ENCODE results near the gene MALRD1.

The MALRD1 gene

DNA sequence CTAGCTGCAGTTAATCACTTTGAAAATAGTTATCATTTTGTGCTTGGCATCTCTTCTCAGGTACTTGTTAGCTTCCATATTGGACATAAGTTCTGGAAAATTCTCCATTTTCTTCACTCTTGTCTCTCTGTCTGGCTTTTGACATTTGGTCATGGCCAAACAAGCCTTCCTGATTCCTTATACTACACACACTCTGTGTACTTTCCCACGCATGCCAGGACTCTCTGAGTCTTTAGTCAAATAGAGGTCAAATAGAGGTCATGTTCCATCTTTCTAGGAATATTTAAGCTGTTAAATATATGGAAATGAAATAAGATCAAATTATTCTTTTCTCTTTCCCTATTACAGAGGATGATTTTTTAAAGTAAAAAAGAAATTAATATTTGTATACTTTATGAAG, 532.1 kb downstream of the MALRD1 start:
- no peak for DNase-seq

- DNase-seq, result no peak
Measured at GRCh38 chr10:19588608-19589007, 540.0 kb downstream of the MALRD1 start.

GRCh38 chr10:19592276-19592675, 543.7 kb downstream of the MALRD1 start:
- no peak for DNase-seq

DNA sequence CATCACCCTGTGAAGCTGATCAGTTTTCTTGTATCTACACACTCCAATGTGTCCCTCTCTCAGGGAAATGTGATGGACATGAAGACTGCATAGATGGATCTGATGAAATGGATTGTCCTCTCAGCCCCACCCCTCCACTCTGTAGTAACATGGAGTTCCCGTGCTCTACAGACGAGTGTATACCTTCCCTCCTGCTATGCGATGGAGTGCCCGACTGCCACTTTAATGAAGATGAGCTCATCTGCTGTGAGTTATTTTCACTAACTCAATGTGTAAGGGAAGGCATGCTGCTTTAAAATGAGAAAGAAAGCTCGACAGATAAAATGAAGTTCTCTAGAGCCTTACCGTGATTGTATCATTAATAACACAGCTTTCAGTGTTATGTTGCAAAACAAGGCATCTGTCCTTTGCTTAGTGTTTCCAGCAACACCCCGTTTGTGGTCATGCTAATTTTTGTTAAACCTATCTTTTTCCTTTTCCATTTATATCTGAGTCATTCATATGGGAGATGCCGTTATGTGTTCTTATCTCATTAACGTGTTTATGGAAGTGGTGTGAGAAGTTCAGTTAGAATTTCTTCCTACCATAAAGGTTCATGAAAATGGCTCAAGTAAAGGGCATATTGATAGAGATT, 546.7 kb downstream of the MALRD1 start:
- DNase-seq, result no peak

- no peak for DNase-seq
Measured at GRCh38 chr10:19605806-19606205, 557.2 kb downstream of the MALRD1 start.

GRCh38 chr10:19606968-19607367, 558.4 kb downstream of the MALRD1 start:
- no peak for DNase-seq

DNA sequence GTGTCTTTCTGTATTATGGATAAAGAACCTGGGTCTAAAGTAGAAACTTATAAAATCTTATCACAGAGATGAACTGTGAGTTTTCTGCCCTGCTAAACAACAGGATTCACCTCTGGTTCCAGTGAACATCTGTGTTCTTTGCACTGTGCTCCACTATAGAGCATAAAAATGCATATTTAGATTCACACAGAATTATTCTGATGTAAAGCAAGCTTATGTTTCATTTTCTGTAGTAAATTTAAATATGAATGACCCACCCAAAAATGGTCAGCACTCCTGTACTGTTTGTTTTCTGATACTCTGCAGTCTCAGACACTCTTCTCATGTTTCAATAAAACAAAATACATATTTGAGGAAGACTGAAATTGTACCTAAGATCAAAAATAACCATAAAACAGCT, 563.2 kb downstream of the MALRD1 start:
- no peak for DNase-seq

DNA sequence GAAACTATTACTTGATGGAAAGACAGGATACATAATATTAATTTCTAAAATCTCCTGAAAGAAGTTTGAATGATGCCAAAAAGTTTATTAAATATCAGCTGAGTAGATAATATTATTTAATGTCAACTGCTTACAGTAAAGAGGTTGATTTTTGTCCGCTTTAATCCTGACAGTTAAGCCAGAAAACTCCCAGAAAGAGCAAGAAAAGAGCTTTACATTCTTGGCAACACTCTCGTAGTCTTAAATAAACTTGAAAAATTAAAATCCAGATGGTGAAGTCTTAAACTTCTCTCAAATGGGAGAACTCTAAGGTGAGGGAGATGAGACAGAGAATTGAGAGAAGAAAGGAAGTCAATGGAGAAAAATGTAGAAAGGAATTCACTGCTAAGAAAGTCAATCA, 568.4 kb downstream of the MALRD1 start:
- no peak for DNase-seq

DNA sequence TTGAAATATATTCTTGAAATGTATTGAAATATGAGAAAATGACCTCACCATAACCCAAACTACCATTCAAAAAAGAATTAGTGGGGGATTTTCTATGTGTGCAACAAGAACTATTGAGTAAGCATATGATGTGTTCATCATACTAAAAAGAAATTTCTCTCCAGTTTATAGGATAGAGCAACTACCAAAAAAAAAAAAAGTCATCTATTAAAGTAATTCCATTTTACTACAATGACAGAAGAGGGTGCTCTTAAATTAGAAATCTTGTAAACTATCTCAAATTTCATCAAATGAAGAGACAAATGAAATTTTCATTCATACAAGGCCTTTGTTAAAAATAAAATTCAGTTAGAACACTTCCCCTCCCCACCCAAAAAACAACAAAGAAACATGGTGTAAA, 572.2 kb downstream of the MALRD1 start:
- DNase-seq, result no peak

GRCh38 chr10:19623321-19623720, 574.7 kb downstream of the MALRD1 start:
- DNase-seq, result no peak

DNA sequence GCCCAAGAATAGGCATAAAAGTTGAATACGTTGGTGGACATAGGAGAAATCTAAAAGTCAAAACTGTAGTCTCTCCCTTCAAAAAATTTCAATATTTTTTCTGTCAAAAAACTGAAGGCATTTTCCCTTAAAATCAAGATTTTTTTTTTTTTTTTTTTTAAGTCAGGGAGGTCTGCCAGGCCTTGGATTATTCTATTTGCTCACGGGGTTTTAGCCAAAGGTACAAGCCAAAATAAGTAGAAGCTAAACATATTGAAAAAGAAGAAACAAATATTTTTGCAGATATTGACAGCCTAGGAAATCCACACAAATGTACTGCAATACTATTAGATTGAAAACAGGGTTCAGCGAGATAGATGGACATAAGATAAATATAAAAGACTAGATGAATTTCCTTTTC, 577.6 kb downstream of the MALRD1 start:
- DNase-seq, result no peak

GRCh38 chr10:19628767-19629560, 580.4 kb downstream of the MALRD1 start:
- no peak for DNase-seq

DNA sequence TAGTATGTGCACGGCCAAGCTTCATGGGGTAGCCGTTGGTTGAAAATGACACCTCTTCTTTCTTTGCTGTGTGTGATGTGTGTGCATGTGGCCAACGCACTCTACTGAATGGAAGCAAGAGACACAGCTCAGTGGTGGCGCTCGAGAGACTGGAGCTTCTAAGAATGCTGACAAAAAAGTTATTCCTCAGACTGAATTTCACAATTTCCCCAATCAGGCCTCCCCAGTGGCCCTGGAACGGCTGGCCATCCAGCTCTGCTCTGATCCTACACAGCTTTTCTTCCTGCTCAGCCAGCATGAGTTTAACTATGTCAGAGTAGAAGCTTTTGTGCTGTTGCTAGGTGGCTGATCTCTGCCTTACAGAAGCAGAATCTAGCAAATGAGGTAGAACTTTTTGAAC, 581.0 kb downstream of the MALRD1 start:
- DNase-seq, result peak; percentile 68

GRCh38 chr10:19634163-19634562, 585.6 kb downstream of the MALRD1 start:
- no peak for DNase-seq

- no peak for DNase-seq
Measured at GRCh38 chr10:19638182-19638895, 589.7 kb downstream of the MALRD1 start.

- DNase-seq, result no peak
Measured at GRCh38 chr10:19638896-19639233, 590.3 kb downstream of the MALRD1 start.

GRCh38 chr10:19640566-19641263, 592.1 kb downstream of the MALRD1 start:
- DNase-seq, result no peak

- no peak for DNase-seq
Measured at GRCh38 chr10:19651549-19651948, 602.9 kb downstream of the MALRD1 start.

GRCh38 chr10:19652750-19653149, 604.1 kb downstream of the MALRD1 start:
- DNase-seq, result no peak

DNA sequence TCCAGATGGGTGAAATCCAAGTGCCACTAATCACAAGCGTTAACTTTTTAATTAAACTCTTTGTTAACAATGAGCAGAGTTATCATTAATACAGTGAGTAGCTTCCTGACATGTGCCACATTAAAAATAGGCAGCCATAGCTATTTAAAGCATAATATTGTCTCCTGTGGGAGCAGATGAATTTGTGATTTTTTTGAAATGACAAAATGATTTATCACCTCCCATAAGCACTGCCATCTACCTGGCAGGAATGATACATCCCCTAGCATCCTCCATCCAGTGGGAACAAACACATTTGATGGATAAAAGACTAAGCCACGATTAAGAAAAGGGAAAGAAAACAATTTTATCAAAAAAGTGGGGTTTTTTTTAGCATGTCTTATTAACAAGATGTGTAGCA, 605.3 kb downstream of the MALRD1 start:
- no peak for DNase-seq

DNA sequence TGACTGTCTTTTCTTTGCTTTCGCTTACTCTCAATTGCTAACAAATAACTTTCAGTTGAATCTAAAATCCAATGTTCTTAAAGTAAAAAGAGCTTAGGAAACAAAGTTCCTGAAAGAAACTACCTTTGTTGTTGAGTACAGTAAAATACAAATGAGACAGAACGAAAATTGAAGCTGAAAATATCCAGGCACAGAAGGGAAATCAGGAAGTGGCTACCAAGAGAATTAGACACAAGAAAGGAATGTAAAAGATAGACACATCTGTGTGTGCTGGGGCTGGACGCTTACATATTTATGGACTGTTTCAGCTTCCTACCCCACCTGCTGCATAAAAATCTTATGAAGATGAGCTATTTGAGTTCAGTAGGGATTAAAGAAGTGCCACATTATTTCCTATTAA, 606.0 kb downstream of the MALRD1 start:
- no peak for DNase-seq

DNA sequence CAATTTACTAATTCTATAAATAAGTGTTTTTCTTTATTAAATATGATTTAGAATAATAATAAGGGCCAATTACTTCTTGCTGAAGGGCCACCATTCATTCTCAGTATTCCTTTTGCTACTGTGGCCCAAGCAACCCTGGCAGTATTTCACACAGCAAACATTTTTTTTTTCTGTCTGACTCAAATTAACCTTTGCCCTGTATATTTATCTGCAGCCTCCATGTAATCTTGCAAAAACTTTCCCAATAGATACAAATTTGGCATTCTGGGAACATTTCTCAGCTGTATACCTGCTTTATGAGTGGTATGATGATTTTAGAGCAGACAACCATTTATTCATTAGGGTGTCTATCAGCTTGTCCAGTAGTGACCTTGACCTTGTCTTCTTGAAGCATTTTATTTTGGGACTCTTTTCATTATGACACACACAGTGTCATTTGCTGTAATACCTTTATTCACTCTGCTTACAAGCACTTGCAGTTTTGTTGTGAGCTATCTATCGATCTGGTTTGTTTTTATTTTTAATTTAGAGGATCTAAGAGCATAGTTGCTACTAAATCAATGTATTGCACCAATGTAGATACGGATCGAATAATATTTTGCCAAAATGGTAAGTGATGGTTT, 607.9 kb downstream of the MALRD1 start:
- no peak for DNase-seq

GRCh38 chr10:19658131-19658530, 609.5 kb downstream of the MALRD1 start:
- no peak for DNase-seq

Measured in midbrain (tissue), 1 donor.